Cardiac muscle cell (in vitro differentiated cells and primary cell): ENCODE measurements around the gene CDK2AP2. TPM values are rescaled to one million over a fixed set of nuclear protein-coding genes. Genes with fewer than 3 reads are reported as not detected.

Experiments
- DNase-seq, 2 donors: peaks; one replicate each; pipeline versions ENCODE4 v3.0.0 to v3.0.0-alpha.2; 2010 to 2017; ENCODE audit warnings: low read depth in 1 of 2, low spot score in 1 of 2
- H3K27ac ChIP-seq: fragments of 200-600 bp; sonication (generic); 2 replicates; pipeline ENCODE4 v1.5.1; 2016
- H3K27me3 ChIP-seq: fragments of 200-600 bp; sonication (generic); 2 replicates; pipeline ENCODE4 v1.6.0; 2016; ENCODE audit warnings: control low read depth
- H3K36me3 ChIP-seq: fragments of 200-600 bp; sonication (generic); 2 replicates; pipeline ENCODE4 v1.5.1; 2016; ENCODE audit warnings: control low read depth
- H3K4me1 ChIP-seq: fragments of 200-600 bp; sonication (generic); 2 replicates; pipeline ENCODE4 v1.8.1; 2017; ENCODE audit warnings: low read depth, mild to moderate bottlenecking, mixed run types
- H3K4me3 ChIP-seq: fragments of 200-600 bp; sonication (generic); 2 replicates; pipeline ENCODE4 v1.5.1; 2016; ENCODE audit warnings: mild to moderate bottlenecking
- H3K9me3 ChIP-seq: fragments of 200-600 bp; sonication (generic); 2 replicates; pipeline ENCODE4 v1.5.1; 2017; ENCODE audit warnings: low read depth, mild to moderate bottlenecking, control low read depth
- CTCF ChIP-seq: IDR thresholded peaks from 2 replicates; pipeline ENCODE4 v1.5.1; 2012; ENCODE audit warnings: low read depth, mild to moderate bottlenecking, low read length
- polyA plus RNA-seq: library from polyadenylated mRNA; unstranded; fragments of >200 nt; fragmentation: Nextera tagmentation; extraction: Ambion mirVana; gene quantifications from 2 replicates; pipeline ENCODE4 v1.2.1, GENCODE V29; 2016
- total RNA-seq: library from RNA; depleted of rRNA; stranded (reverse); fragments of >200 nt; gene quantifications from 2 replicates; pipeline ENCODE4 v1.2.3, GENCODE V29; 2016

CDK2AP2 gene
- total and polyA plus RNA-seq, 2 experiments from 2014 or later: 38.5 to 136 TPM

GRCh38 chr11:67497656-67498291 is 10.2 kb downstream of the CDK2AP2 start:
- Histone ChIP-seq H3K36me3 (peaks cover 4% of the 10 kb centered on the region), H3K27me3 (no peaks in the 10 kb centered on the region), H3K4me3 (no peak overlapping the region), H3K4me1 (no peaks in the 10 kb centered on the region), H3K9me3 (no peaks in the 10 kb centered on the region), H3K27ac (no peak overlapping the region)
- DNase-seq: no peak
- no peak for TF ChIP-seq CTCF

- DNase-seq: no peak
- no peak for TF ChIP-seq CTCF
These were observed 11.8 kb downstream of the CDK2AP2 start for GRCh38 chr11:67496113-67496512.

DNA sequence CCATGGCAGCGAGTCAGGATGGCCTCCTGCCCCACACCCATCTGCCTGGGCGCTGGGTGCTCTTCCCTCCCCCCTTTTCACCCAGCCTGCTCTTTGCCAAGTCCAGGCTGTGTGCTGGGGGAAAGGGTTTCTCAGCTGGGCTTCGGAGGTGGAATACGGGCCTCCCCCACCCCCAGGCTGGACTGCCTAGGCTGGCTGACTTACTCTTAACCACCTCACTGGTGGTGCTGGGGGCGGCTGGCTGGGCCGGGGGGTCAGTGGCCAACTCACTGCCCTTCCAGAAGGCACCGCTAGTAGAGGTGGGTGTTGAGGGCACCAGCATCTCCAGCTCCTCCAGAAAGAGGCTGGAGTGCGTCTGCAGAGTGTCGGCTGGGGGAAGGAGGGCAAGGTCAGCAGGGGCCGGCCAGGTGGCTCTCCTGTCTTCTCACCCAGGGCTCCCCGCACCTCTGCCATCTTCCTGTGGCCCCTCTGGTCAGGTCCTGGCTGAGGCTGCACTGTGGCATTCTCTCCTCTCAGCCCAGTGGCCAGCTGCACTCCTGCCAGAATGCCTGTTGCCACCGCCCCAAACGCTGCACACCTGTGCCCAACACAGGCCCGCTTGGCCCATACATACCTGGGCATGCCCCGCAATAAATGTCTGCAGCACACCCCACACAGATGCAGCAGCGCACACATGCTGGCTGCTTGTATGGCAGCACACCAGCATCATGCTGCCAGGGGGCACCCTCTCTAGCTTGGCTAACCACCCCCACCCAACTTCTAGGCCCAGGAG is 12.5 kb downstream of the CDK2AP2 start:
- no peak for TF ChIP-seq CTCF
- Histone ChIP-seq H3K27me3 (no peaks in the 10 kb centered on the region), H3K9me3 (no peaks in the 10 kb centered on the region), H3K27ac (no peak overlapping the region), H3K36me3 (peaks cover 4% of the 10 kb centered on the region), H3K4me3 (no peak overlapping the region), H3K4me1 (no peaks in the 10 kb centered on the region)
- DNase-seq: no peak

More at GRCh38 chr11:67496113-67496512, 11.8 kb downstream of the CDK2AP2 start:
- Histone ChIP-seq H3K27ac (no peak overlapping the region), H3K27me3 (no peaks in the 10 kb centered on the region), H3K36me3 (peaks cover 4% of the 10 kb centered on the region), H3K9me3 (no peaks in the 10 kb centered on the region), H3K4me3 (no peak overlapping the region), H3K4me1 (no peaks in the 10 kb centered on the region)

GRCh38 chr11:67494371-67495233 is 13.4 kb downstream of the CDK2AP2 start:
- DNase-seq: no peak
- TF ChIP-seq CTCF: no peak
- Histone ChIP-seq H3K4me3 (no peak overlapping the region), H3K9me3 (no peaks in the 10 kb centered on the region), H3K36me3 (peaks cover 8% of the 10 kb centered on the region), H3K27ac (no peak overlapping the region), H3K4me1 (no peaks in the 10 kb centered on the region), H3K27me3 (no peaks in the 10 kb centered on the region)

- Histone ChIP-seq H3K27ac (no peak overlapping the region), H3K9me3 (no peaks in the 10 kb centered on the region), H3K4me3 (no peak overlapping the region), H3K27me3 (no peaks in the 10 kb centered on the region), H3K4me1 (no peaks in the 10 kb centered on the region), H3K36me3 (peaks cover 8% of the 10 kb centered on the region)
- no peak for TF ChIP-seq CTCF
- DNase-seq: no peak
These were observed 14.2 kb downstream of the CDK2AP2 start for GRCh38 chr11:67493548-67494370.
